Heart left ventricle (tissue), 16 donors: Measurements from ENCODE around the gene DSCAM. TPM values are rescaled to one million over a fixed set of nuclear protein-coding genes. Genes with fewer than 3 reads are reported as not detected.

ENCODE experiments used
- ATAC-seq, 4 donors: fragments of 200-7000 bp; cut with Tn5 transposase; one replicate each; pipeline ENCODE4 v1.9.1; 2020 to 2022; ENCODE audit warnings: moderate library complexity in 4 of 4, mild to moderate bottlenecking in 3 of 4, moderate number of reproducible peaks in 1 of 4
- DNase-seq, 5 donors: peaks; one replicate each; pipeline ENCODE4 v3.0.0-alpha.2; 2020
- H3K27ac ChIP-seq, 12 donors: fragments of 200-600 bp; sonication (generic) in 4 of 12; one replicate each; pipeline versions ENCODE4 v1.5.0 to v1.8.0; 2016 to 2022; ENCODE audit warnings: mild to moderate bottlenecking in 2 of 12
- H3K27me3 ChIP-seq, 9 donors: fragments of 200-600 bp; sonication (generic) in 2 of 9; one replicate each; pipeline versions ENCODE4 v1.5.1 to v1.8.0; 2016 to 2022; ENCODE audit warnings: mild to moderate bottlenecking in 3 of 9
- H3K36me3 ChIP-seq, 9 donors: fragments of 200-600 bp; sonication (generic) in 2 of 9; one replicate each; pipeline versions ENCODE4 v1.5.0 to v1.8.0; 2018 to 2022; ENCODE audit warnings: mild to moderate bottlenecking in 2 of 9
- H3K4me1 ChIP-seq, 12 donors: fragments of 200-600 bp; sonication (generic) in 4 of 12; one replicate each; pipeline versions ENCODE4 v1.5.0 to v1.8.0; 2016 to 2022; ENCODE audit warnings: mild to moderate bottlenecking in 3 of 12
- H3K4me3 ChIP-seq, 12 donors: fragments of 200-600 bp; sonication (generic) in 4 of 12; one replicate each; pipeline versions ENCODE4 v1.5.0 to v1.8.0; 2017 to 2022; ENCODE audit warnings: mild to moderate bottlenecking in 9 of 12, moderate library complexity in 4 of 12
- H3K9me3 ChIP-seq, 12 donors: fragments of 200-600 bp; sonication (generic) in 4 of 12; one replicate each; pipeline versions ENCODE4 v1.5.0 to v1.8.0; 2016 to 2022; ENCODE audit warnings: mild to moderate bottlenecking in 1 of 12
- CTCF ChIP-seq, 12 donors: fragments of 200-600 bp; sonication (generic) in 4 of 12; IDR thresholded peaks; one replicate each; pipeline versions ENCODE4 v1.5.0 to v1.8.0; 2018 to 2022; ENCODE audit warnings: antibody characterized with exemption in 12 of 12, mild to moderate bottlenecking in 5 of 12
- POLR2A ChIP-seq, 2 donors: fragments of 450-650 bp; IDR thresholded peaks; one replicate each; pipeline ENCODE4 v1.6.1; 2017; ENCODE audit warnings: antibody characterized with exemption in 2 of 2, mild to moderate bottlenecking in 2 of 2, moderate library complexity in 2 of 2
- WGBS, 4 donors: extraction: QIAGEN DNeasy Blood & Tissue Kit in 2 of 4; methylation state at CpG; one replicate each; pipeline versions ENCODE4 v1.1.5 to v1.1.7; 2013 to 2018; 5-methylcytosine and 5-hydroxymethylcytosine counted together
- intact Hi-C, 10 donors: fragments of 100-400 bp; cut with DNase I; formaldehyde crosslinking; loops; one replicate each; pipeline versions ENCODE4 v1.11.1 to v1.14.2; 2022
- polyA plus RNA-seq, 2 donors: library from polyadenylated mRNA; stranded (reverse); fragments of 200-250 nt; gene quantifications; one replicate each; pipeline ENCODE4 v1.2.3, GENCODE V29; 2013
- total RNA-seq, 9 donors: library from RNA; depleted of rRNA in 2 of 9; stranded (reverse); fragments of >200 nt in 2 of 9; fragmentation: NEBNext Ultra II Directional in 3 of 9; extraction: Animal tissue kit (Norgen Biotek cat#: 25700) in 3 of 9; gene quantifications; one replicate each; pipeline versions ENCODE4 v1.1.0 to v1.2.4, GENCODE V29; 2016 to 2023
- donor health status: ischemic (EF 13 %, LVEDD 7.1; RV severe dilation, severe dysfunction).
- donor health status: healthy with polysubstance abuse.
- donor health status: DM: no; HTN: yes; CAD: no.
- donor health status: DM: no; HTN: no; CAD: no.
- donor health status: ischemic (EF 25% LVEDD 6.9; RV normal size, moderate dysfunction).
- donor health status: ischemic (EF 25% LVEDD 5.7; RV mildly dilated, moderate dysfunction).
- donor health status: healthy.
- donor health status: DM: yes; HTN: yes; CAD: no.
- donor health status: ischemic (EF 35%, LVEDD 5.7; RV mildly dilated, moderate dysfunction).
- donor health status: nonischemic (EF 11% LVEDD 7.7; RV severe dilation, severe dysfunction).
- donor health status: DM: yes; HTN: yes; CAD: no.
- donor health status: PGD.
- donor health status: ischemic (EF 29% LVEDD 5.4; RV normal size, mild dysfunction).
- donor health status: nonischemic (EF 23%, LVEDD 6.1; RV moderate dilation, normal function).

The DSCAM gene
- total and polyA plus RNA-seq, 11 donors, result 0.03 TPM; not detected in 10

GRCh38 chr21:39984286-39984991 lies 862.5 kb downstream of the DSCAM start:
- H3K36me3 ChIP-seq, result no peaks in the 10 kb centered on the region
- no peaks in the 10 kb centered on the region for H3K4me1 ChIP-seq
- no peak for DNase-seq
- intact Hi-C loops, result no loop called here
- WGBS, 4 donors, result 85 to 91% (median 87%) methylated on average over 19 of the region's 19 CpGs
- no peak for ATAC-seq
- TF ChIP-seq POLR2A (IDR thresholded peaks at IDR 0.05) (no peak), CTCF (IDR thresholded peaks at IDR 0.05) (no peak)
- H3K27ac ChIP-seq, result no peak overlapping the region
- H3K4me3 ChIP-seq, result no peak overlapping the region
- H3K9me3 ChIP-seq, result no peaks in the 10 kb centered on the region
- H3K27me3 ChIP-seq, result no peaks in the 10 kb centered on the region

GRCh38 chr21:39980241-39980820 lies 866.6 kb downstream of the DSCAM start:
- no peaks in the 10 kb centered on the region for H3K4me1 ChIP-seq
- peaks cover 0 to 10% (median 0%) of the 10 kb centered on the region in 9 donors for H3K27me3 ChIP-seq
- intact Hi-C loops, result no loop called here
- no peaks in the 10 kb centered on the region for H3K36me3 ChIP-seq
- ATAC-seq, result no peak
- TF ChIP-seq POLR2A (IDR thresholded peaks at IDR 0.05) (no peak), CTCF (IDR thresholded peaks at IDR 0.05) (no peak)
- no peak for DNase-seq
- H3K27ac ChIP-seq, result no peak overlapping the region
- H3K4me3 ChIP-seq, result no peak overlapping the region
- WGBS, 4 donors, result 72 to 76% (median 74%) methylated on average over 6 of the region's 6 CpGs
- H3K9me3 ChIP-seq, result no peaks in the 10 kb centered on the region

- Histone ChIP-seq H3K27me3 (peaks cover 0 to 14% (median 0%) of the 10 kb centered on the region in 9 donors), H3K36me3 (no peaks in the 10 kb centered on the region), H3K9me3 (no peaks in the 10 kb centered on the region), H3K27ac (no peak overlapping the region), H3K4me1 (no peaks in the 10 kb centered on the region), H3K4me3 (no peak overlapping the region)
- TF ChIP-seq POLR2A (IDR thresholded peaks at IDR 0.05) (no peak), CTCF (IDR thresholded peaks at IDR 0.05) (no peak)
- WGBS, 4 donors, result 74 to 82% (median 78%) methylated on average over 8 of the region's 8 CpGs
- intact Hi-C loops, result no loop called here
- DNase-seq (no peak), ATAC-seq (no peak)
Observed at GRCh38 chr21:39979321-39979720, 867.6 kb downstream of the DSCAM start.

GRCh38 chr21:39976800-39977199 lies 870.2 kb downstream of the DSCAM start:
- DNase-seq (no peak), ATAC-seq (no peak)
- intact Hi-C loops, result no loop called here
- no peaks in the 10 kb centered on the region for H3K9me3 ChIP-seq
- H3K27ac ChIP-seq, result no peak overlapping the region
- H3K36me3 ChIP-seq, result no peaks in the 10 kb centered on the region
- WGBS, 4 donors, result 51 to 76% (median 59%) methylated on average over 5 of the region's 5 CpGs
- H3K4me1 ChIP-seq, result no peaks in the 10 kb centered on the region
- no peak overlapping the region for H3K4me3 ChIP-seq
- H3K27me3 ChIP-seq, result peaks cover 0 to 14% (median 0%) of the 10 kb centered on the region in 9 donors
- TF ChIP-seq POLR2A (IDR thresholded peaks at IDR 0.05), result no peak
- no peak for TF ChIP-seq CTCF (IDR thresholded peaks at IDR 0.05)
